ENCODE measurements around the gene E2F7. TPM values are rescaled to one million over a fixed set of nuclear protein-coding genes. Genes with fewer than 3 reads are reported as not detected.
A peak's percentile ranks its signal among the peaks of the same experiment; 100 is the strongest.

Gene E2F7
- polyA plus RNA-seq, 1 donor, result 2.9 TPM

- no peak for DNase-seq (ENCODE audit: low read depth)
Measured at GRCh38 chr12:77023501-77023900, 41.9 kb downstream of the E2F7 start.

GRCh38 chr12:77019920-77020319 lies 45.4 kb downstream of the E2F7 start:
- no peak for DNase-seq (ENCODE audit: low read depth)

- no peak for DNase-seq (ENCODE audit: low read depth)
Measured at GRCh38 chr12:77016606-77017005, 48.8 kb downstream of the E2F7 start.

GRCh38 chr12:77013091-77013490 lies 52.3 kb downstream of the E2F7 start:
- DNase-seq (ENCODE audit: low read depth), result no peak

DNA sequence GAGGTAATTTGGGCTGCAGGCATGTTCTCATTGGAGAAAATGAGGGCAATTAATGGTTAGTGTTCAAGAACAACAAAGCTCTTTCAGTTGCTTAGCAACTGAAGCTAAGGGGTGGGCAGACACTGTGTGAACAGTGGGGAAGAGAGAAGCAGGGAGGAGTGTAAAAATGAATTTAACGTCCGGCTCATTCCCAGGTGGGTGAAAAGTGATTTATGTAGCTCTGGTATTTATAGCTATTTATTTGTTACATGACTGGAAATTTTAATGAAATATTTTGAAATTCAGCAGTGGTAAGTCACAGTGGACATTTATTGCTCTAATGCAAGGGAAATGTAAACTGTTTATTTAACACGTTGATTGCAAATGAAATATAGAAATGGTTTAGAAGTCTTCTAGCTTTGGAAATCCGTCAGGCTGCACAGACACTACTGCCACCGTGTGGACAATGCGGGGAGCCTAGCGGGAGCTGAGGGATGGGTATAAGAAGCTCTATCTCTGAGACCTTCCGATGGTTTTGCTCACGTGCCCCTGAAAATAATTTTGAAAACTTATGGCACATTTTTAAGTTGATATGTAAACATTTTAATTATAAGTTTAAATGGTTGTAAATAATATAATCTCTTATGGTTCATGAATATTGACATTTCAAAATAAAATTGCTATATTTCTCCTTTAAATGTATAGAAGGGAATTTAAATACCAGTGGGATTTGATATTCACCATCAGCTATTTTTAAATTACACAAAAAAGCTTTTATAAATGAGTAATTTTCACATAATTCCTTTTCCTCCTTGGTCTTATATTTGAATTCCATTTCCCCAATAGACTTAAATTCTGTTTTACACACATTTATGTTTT lies 54.4 kb downstream of the E2F7 start:
- peak; percentile 58 for DNase-seq (ENCODE audit: low read depth)

GRCh38 chr12:77007476-77007875 lies 57.9 kb downstream of the E2F7 start:
- DNase-seq (ENCODE audit: low read depth), result no peak

DNA sequence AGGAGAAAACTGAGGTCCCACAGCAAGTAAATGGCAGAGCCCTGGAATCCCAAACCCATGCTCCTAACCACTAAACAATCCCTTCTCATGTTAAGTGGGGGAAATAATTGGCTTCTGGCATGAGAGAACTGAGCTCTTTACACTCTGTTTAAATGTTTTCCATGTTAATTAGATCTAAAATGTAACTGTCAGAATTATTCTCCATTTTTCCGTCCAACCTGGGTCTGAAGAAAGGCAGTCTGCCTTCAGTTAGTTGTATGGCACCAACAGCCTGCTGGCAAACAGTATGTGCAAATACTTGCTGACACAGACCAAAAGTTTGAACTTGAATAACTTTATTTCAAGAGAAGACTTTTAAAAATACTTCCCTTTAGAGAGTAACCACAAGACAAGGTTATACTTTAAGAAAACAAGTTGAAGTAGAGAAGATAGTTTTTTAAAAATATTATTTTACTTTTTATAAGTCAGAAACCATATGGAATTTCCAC lies 59.7 kb downstream of the E2F7 start:
- DNase-seq (ENCODE audit: low read depth), result no peak

GRCh38 chr12:77003914-77004313 lies 61.5 kb downstream of the E2F7 start:
- DNase-seq (ENCODE audit: low read depth), result no peak

DNA sequence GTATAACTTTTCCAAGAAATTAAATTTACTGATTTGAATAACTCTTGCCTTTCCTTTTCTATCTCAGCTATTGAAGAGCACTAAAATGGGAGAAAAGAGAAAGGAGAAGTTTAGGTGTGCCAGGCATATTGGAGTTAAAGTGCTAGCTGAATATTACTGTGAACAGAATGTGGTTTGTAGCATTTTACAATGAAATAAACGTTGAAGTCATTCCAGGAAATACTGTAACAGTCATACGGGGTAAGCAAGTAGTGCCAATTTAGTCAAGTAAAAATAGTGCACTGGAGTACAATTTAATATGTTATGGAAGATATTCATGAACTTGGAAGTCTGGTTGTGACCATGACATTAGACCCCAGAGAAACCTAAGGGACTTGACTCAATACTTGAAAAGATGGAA lies 62.1 kb downstream of the E2F7 start:
- no peak for DNase-seq (ENCODE audit: low read depth)

DNA sequence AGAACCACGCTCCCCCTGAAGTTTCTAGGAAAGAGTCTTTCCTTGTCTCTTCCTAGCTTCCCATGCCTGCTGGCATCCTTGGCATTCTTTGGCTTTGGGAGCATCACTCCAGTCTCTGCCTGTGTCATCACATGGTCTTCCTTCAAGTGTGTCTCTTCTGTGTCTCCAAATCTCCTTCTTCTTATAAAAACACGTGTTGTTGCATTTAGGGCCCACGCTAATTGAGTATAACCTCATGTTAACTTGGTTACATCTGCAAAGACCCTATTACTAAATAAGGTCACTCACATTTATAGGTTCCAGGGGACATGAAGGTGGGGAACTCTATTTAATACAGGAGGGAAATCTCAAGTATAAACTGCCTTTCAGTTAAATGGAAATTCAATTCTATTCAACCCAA lies 63.0 kb downstream of the E2F7 start:
- no peak for DNase-seq (ENCODE audit: low read depth)

- no peak for DNase-seq (ENCODE audit: low read depth)
Measured at GRCh38 chr12:77001276-77001675, 64.1 kb downstream of the E2F7 start.

DNA sequence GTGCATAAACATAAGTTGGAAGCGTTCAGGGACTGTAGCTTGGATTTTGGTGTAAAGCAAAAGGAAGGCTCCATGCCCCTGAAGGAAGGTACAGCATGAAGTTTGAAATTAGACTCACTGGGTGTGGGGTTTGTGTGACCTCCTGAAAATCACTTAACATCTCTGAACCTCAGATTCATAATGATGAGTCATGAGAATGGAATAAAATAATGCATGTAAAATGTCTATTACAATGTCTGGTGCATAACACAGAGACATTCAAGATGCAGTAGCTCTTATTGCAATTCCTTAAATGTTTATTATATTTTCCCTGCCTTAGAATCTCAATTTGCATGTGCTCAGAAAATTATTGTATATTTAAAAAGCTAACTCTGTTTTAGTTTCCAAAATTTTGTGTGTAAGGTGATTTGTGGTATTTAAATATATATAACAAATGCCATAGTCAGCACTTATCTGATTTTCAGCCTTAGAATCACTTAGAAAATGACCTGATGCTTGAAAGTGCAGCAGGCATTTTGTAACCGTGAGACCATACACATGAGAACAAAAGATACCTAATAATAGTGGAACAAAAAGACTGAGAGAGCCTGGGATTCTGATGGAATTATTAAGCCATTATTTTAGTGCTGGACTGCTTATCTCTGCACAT lies 66.3 kb downstream of the E2F7 start:
- DNase-seq (ENCODE audit: low read depth), result no peak

DNA sequence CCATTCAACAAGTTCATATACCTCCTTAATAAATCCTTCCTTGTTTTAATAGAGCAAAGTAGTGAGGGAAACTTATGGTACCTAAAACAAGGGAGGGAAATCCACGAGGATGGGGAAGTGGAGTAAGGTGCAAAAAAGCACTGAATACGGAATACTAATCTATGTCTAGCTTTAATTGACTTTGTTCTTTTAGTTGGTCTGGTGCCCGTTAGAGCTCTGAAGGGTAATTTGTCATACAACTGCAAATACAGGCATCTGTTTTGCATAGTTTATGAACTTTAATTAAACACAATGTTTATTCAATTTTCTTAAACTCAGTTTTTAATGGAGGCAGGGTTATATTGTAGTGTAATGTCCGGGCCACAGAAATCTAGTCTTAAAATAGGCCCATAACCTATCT lies 67.0 kb downstream of the E2F7 start:
- DNase-seq (ENCODE audit: low read depth), result no peak

GRCh38 chr12:76997011-76997780 lies 68.2 kb downstream of the E2F7 start:
- no peak for DNase-seq (ENCODE audit: low read depth)

DNA sequence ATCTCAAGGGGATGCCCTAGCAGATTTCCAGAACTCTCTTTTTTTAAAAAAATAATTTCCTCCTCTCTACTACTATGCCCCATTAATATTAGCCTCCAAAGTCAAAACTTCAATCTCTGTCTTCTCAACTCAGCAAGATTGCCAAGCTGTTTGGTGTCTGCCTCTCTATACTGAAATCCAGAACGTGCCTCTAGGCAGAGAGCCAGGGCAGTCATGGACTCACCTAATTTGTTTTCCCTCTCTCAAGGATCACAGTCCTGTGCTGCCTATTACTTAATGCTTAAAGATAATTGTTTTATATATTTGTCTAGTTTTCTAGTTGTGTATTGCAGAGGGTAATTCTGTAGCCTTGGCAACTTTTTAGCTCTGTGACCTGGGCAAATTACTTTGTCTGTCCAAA lies 74.7 kb downstream of the E2F7 start:
- DNase-seq (ENCODE audit: low read depth), result no peak

- DNase-seq (ENCODE audit: low read depth), result no peak
Measured at GRCh38 chr12:76984566-76984965, 80.8 kb downstream of the E2F7 start.

- no peak for DNase-seq (ENCODE audit: low read depth)
Measured at GRCh38 chr12:76983420-76983819, 81.9 kb downstream of the E2F7 start.

GRCh38 chr12:76980196-76980595 lies 85.2 kb downstream of the E2F7 start:
- no peak for DNase-seq (ENCODE audit: low read depth)

- peak; percentile 20 for DNase-seq (ENCODE audit: low read depth)
Measured at GRCh38 chr12:76976777-76977382, 88.5 kb downstream of the E2F7 start.

Data from forelimb muscle (tissue), 1 donor.